GM06990 (cell line): Measurements from ENCODE around the gene KIF1B.
A peak's percentile ranks its signal among the peaks of the same experiment; 100 is the strongest.

Source experiments
- DNase-seq: peaks from one replicate; pipeline ENCODE4 v3.0.0-alpha.2; 2011; ENCODE audit not compliant: insufficient read length; ENCODE audit errors: extremely low read depth
- H3K27me3 ChIP-seq: replicated peaks from 2 replicates; pipeline ENCODE4 v1.6.0; 2011; ENCODE audit warnings: low read length; ENCODE audit not compliant: control insufficient read depth, insufficient read depth
- H3K36me3 ChIP-seq: 2 replicates; pipeline ENCODE4 v1.5.1; 2011; ENCODE audit warnings: low read length; ENCODE audit not compliant: control insufficient read depth, insufficient read depth
- H3K4me3 ChIP-seq: replicated peaks from 2 replicates; pipeline ENCODE4 v1.5.1; 2011; ENCODE audit warnings: low read depth, mild to moderate bottlenecking, control low read depth, low read length
- CTCF ChIP-seq: IDR thresholded peaks from 2 replicates; pipeline ENCODE4 v1.5.1; 2011; ENCODE audit warnings: low read length, control low read depth, mild to moderate bottlenecking, inconsistent platforms; ENCODE audit not compliant: insufficient read depth, poor library complexity, severe bottlenecking

The KIF1B gene

GRCh38 chr1:10210841-10211804, 753 bp downstream of the KIF1B start:
- H3K36me3 ChIP-seq: no peaks in the 10 kb centered on the region
- peak overlapping the region; percentile 76 for H3K4me3 ChIP-seq
- H3K27me3 ChIP-seq: no peaks in the 10 kb centered on the region
- TF ChIP-seq CTCF: no peak
- DNase-seq: peak; percentile 29

GRCh38 chr1:10211805-10212410, 1.5 kb downstream of the KIF1B start:
- no peak for TF ChIP-seq CTCF
- Histone ChIP-seq H3K36me3 (no peaks in the 10 kb centered on the region), H3K27me3 (no peaks in the 10 kb centered on the region), H3K4me3 (peak overlapping the region; percentile 76)
- no peak for DNase-seq

GRCh38 chr1:10212476-10212875, 2.1 kb downstream of the KIF1B start:
- TF ChIP-seq CTCF: no peak
- H3K4me3 ChIP-seq: no peak overlapping the region
- no peaks in the 10 kb centered on the region for H3K27me3 ChIP-seq
- no peak for DNase-seq
- H3K36me3 ChIP-seq: no peaks in the 10 kb centered on the region

GRCh38 chr1:10213186-10213705, 2.9 kb downstream of the KIF1B start:
- Histone ChIP-seq H3K36me3 (no peaks in the 10 kb centered on the region), H3K27me3 (no peaks in the 10 kb centered on the region), H3K4me3 (no peak overlapping the region)
- DNase-seq: no peak
- no peak for TF ChIP-seq CTCF

- Histone ChIP-seq H3K4me3 (no peak overlapping the region), H3K36me3 (no peaks in the 10 kb centered on the region), H3K27me3 (no peaks in the 10 kb centered on the region)
- DNase-seq: no peak
- TF ChIP-seq CTCF: no peak
Measured at GRCh38 chr1:10216090-10216749, 5.8 kb downstream of the KIF1B start.
